ENCODE data around the gene WRAP53.

DNA sequence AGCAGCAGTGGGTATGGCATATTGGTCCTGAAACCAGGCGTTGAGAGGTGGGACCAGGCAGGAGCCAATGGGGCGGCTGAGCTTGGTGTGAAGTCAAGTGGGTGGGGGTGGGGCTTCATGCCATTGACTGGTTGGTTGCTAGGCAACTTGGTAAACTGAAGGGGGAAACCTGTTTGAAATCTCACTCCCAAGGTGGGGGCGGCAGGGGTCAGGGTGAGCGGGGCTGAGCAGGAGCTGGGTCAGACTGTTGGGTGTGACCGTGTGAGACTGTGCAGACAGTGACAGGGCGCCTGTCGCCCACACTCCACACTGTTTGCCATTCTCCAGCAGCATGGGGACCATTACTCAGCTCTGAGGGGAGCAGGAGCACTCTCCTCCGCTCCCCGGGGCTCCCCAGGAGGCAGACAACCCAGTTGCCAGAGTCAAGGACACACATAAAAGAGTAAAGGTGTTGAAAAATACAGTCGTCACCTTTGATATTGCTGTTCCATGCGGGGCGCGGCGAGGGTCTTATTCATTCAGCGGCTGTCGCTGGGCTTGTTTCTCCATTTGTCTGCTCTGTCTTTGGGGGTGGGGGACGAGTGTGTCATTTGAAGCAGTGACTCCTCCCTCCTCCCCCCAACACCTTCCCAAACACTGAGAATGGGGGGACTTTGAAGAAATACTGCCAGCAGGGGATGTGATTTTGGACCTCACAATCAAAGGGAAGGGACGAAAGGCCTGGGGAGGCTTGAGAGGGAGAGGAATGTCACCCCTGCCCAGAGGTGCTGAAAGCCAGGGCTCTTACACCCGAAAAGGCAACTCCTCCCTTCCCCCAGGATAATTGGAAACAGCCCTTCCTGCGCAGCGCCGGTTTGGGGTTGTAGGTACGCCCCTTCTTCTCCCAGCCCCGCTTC, 15.6 kb downstream of the WRAP53 start:
- TF ChIP-seq POLR2AphosphoS5 (IDR thresholded peaks at IDR 0.05) = no peak
- TF ChIP-seq, protein P1, sequence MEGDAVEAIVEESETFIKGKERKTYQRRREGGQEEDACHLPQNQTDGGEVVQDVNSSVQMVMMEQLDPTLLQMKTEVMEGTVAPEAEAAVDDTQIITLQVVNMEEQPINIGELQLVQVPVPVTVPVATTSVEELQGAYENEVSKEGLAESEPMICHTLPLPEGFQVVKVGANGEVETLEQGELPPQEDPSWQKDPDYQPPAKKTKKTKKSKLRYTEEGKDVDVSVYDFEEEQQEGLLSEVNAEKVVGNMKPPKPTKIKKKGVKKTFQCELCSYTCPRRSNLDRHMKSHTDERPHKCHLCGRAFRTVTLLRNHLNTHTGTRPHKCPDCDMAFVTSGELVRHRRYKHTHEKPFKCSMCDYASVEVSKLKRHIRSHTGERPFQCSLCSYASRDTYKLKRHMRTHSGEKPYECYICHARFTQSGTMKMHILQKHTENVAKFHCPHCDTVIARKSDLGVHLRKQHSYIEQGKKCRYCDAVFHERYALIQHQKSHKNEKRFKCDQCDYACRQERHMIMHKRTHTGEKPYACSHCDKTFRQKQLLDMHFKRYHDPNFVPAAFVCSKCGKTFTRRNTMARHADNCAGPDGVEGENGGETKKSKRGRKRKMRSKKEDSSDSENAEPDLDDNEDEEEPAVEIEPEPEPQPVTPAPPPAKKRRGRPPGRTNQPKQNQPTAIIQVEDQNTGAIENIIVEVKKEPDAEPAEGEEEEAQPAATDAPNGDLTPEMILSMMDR (IDR thresholded peaks at IDR 0.05) = no peak
- no peak for TF ChIP-seq POLR2A (IDR thresholded peaks at IDR 0.05)
- TF ChIP-seq EP300 (IDR thresholded peaks at IDR 0.05) = no peak
